Omental fat pad (tissue), 4 donors: ENCODE results near the gene ERCC6L2. TPM values are rescaled to one million over a fixed set of nuclear protein-coding genes. Genes with fewer than 3 reads are reported as not detected.

Experiments used
- ATAC-seq: fragments of 150-250 bp; one replicate; pipeline ENCODE4 v1.9.1; 2016; ENCODE audit warnings: mild to moderate bottlenecking, moderate library complexity; ENCODE audit not compliant: low FRiP score
- DNase-seq: peaks from one replicate; pipeline ENCODE4 v3.0.0-alpha.2; 2019; ENCODE audit warnings: low spot score
- total RNA-seq, 4 donors: library from RNA; depleted of rRNA; stranded (reverse); fragments of >200 nt; gene quantifications; one replicate each; pipeline ENCODE4 v1.1.0, GENCODE V29; 2016
- TF ChIP-seq, protein P1 (sequence below), 3 donors: fragments of 450-650 bp; IDR thresholded peaks; one replicate each; pipeline ENCODE4 v1.5.1; 2016 to 2017; ENCODE audit warnings: antibody characterized with exemption in 3 of 3, mild to moderate bottlenecking in 3 of 3, moderate library complexity in 2 of 3

Gene ERCC6L2
- total RNA-seq, 4 donors from 2014 or later, result 48.9 to 84.6 (median 58.1) TPM

DNA sequence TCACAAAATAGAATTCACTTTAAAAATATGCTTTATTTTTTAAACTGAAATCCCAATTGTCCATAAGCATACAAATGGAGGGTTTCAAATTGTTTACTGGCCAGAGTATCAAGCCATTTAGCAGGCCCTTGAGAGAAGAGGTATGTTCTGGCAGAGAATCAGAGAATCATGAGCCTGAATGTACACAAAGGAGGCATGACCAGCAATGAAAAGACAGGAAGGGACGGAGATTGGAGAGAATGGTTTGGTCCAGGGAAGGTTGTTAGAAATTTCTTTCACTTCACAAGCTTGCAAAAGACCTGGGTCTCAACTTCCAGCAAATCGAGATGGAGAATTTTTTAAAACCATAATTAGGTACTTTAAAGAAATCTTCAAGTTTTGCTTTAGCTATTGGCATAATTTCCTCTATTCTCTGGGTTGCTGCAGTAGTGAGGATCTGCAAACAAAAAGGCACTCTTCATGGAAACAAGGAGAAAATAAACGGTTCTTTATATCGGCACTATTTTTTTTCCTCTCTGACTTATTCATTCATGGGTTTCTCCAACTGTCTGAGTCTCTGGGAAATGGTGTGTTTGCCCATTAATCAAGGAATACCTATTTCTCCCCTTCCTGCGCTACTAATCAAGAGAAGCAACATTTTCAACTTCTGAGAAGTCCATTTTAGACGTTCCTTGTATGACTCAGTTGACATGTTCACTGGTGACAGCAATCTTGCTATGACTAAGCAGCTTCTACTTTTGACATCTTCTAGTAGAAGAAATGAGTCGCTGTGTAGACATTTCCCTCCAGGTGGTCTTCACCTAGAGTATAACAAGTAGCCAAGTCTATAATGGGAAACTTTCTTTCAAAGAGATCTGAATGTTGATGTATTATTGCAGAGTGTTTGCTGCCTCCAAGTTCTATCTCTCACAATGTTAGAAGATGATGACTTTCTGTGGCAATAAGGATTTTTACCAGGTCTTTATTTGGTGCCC is 23.1 kb upstream of the ERCC6L2 start:
- TF ChIP-seq, protein P1, sequence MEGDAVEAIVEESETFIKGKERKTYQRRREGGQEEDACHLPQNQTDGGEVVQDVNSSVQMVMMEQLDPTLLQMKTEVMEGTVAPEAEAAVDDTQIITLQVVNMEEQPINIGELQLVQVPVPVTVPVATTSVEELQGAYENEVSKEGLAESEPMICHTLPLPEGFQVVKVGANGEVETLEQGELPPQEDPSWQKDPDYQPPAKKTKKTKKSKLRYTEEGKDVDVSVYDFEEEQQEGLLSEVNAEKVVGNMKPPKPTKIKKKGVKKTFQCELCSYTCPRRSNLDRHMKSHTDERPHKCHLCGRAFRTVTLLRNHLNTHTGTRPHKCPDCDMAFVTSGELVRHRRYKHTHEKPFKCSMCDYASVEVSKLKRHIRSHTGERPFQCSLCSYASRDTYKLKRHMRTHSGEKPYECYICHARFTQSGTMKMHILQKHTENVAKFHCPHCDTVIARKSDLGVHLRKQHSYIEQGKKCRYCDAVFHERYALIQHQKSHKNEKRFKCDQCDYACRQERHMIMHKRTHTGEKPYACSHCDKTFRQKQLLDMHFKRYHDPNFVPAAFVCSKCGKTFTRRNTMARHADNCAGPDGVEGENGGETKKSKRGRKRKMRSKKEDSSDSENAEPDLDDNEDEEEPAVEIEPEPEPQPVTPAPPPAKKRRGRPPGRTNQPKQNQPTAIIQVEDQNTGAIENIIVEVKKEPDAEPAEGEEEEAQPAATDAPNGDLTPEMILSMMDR (IDR thresholded peaks at IDR 0.05), result no peak
- DNase-seq (no peak), ATAC-seq (no peak)

DNA sequence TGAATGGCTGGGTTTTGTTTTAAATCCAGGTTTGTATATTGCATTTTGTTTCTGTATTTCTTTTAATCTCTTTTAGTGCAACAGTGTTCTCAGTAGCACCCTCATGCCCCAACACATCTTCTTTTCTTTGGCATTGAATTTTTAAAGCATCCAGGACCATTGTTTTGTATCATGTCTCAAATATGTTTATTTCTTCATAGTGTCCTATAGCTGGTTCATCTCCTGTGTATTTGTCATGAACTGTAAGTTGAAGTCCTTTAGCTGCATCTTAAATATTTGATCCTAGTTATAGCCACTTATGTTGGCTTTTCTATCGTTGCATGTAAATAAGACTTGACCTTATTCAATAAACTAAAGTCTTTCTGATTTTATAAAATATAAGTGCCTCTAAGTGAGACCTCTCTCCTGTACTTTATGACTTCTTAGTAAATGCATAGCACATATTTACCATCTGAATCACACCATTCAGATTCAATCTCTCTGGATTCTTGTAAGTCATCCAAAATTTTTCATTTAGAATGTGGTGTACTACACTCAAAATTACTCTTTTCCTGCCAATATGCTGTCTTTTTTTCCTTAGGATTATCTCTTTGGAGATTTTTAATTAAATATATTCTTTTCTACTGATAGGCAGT is 21.0 kb upstream of the ERCC6L2 start:
- DNase-seq (no peak), ATAC-seq (no peak)
- TF ChIP-seq, protein P1 (IDR thresholded peaks at IDR 0.05), result no peak

DNA sequence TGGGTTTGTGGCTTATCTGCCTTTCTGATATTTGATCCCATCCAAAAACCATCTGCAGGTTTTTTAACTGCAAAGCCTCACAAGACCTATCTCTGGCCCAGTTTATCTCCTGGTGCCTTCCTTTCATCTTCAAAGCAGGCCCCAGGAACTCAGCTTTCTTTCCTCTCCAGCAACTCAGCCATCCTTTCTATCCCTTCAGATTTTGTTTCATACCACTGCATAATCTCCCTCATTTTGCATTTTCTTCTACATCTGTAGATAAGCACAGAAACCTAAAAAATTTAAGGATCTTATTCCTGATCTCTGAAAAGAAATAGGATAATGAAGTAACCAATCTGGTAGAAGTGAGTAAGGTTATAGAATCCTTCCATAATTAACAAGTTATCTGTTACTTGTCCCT is 19.5 kb upstream of the ERCC6L2 start:
- no peak for DNase-seq
- ATAC-seq, result no peak
- TF ChIP-seq, protein P1 (IDR thresholded peaks at IDR 0.05), result no peak

DNA sequence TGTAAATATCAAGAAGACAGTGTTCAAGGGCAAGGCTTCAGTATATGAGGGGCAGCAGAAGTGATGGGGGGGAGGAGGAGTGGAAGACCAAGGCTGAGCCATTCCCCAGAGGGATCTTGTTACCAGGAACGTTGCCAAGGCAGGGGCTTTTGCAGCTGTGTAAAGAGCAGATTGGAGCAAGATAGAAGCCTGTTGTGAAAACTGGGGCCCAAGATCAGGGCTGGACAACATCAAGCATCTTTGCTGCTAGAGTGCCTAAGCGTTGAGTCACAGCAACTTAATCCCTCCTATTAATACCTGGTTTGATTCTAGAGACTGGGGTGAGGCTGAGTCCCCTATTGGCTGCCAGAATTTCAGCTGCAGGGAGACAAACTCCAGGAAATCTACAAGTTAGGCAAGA is 18.4 kb upstream of the ERCC6L2 start:
- ATAC-seq (no peak), DNase-seq (no peak)
- TF ChIP-seq, protein P1 (IDR thresholded peaks at IDR 0.05), result no peak

DNA sequence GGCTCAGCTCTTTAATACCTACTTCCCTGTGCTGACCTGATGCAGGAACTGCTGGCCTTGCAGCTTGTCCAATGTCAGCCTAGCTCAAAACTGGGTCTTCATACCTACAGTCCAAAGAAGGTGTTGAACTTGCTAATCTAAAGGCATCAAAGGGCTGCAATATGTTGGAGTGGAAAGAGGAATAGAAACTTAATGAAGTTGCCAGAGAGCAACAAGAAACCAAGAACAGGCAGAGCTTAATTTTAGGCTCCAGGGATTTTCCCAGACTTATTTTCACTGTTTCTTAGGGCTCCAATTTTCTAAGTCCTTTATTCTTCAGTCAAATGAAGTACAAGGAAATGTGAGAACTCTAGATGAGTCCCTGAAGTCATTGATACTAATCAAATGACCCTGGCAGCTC is 17.6 kb upstream of the ERCC6L2 start:
- DNase-seq (no peak), ATAC-seq (no peak)
- TF ChIP-seq, protein P1 (IDR thresholded peaks at IDR 0.05), result no peak

DNA sequence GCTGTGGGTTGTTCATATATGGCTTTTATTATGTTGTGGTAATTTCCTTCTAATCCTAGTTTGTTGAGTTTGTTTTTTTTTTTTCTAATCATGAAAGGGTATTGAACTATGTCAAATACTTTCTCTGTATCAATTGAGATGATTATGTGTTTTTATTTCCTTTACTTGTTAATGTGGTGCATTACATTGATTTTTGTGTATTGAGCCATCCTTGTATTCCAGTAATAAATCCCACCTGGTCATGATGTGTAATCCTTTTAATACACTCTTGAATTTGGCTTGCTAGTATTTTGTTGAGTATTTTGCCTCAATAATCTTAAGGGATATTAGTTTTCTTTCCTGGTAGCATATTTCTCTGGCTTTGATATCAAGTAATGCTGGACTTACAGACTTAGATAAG is 13.1 kb upstream of the ERCC6L2 start:
- TF ChIP-seq, protein P1 (IDR thresholded peaks at IDR 0.05), result no peak
- DNase-seq (no peak), ATAC-seq (no peak)
